GDM1 (cell line): Measurements from ENCODE around the gene PRUNE1.
A peak's percentile ranks its signal among the peaks of the same experiment; 100 is the strongest.

Experiments used
- DNase-seq: peaks from one replicate; lab custom pipeline; 2025; lab: John Stamatoyannopoulos, UW

Gene PRUNE1

GRCh38 chr1:151008244-151009205 is at the start of gene PRUNE1:
TSS of gene PRUNE1 (plus strand) at chr1:151008449. CDS start at chr1:151008633, 184 bp downstream.
- DNase-seq: peak; percentile 91

- no peak for DNase-seq
Measured at GRCh38 chr1:150960646-150961045, 47.6 kb upstream of the PRUNE1 start.

- no peak for DNase-seq
Measured at GRCh38 chr1:150961756-150962155, 46.5 kb upstream of the PRUNE1 start.

GRCh38 chr1:150963321-150964163 is 44.7 kb upstream of the PRUNE1 start:
- DNase-seq: no peak

- DNase-seq: no peak
Measured at GRCh38 chr1:150964164-150964489, 44.1 kb upstream of the PRUNE1 start.

- no peak for DNase-seq
Measured at GRCh38 chr1:150965605-150966004, 42.6 kb upstream of the PRUNE1 start.

GRCh38 chr1:150966011-150966410 is 42.2 kb upstream of the PRUNE1 start:
- DNase-seq: no peak

- no peak for DNase-seq
Measured at GRCh38 chr1:150967936-150968335, 40.3 kb upstream of the PRUNE1 start.

GRCh38 chr1:150968491-150968890 is 39.8 kb upstream of the PRUNE1 start:
- DNase-seq: no peak

GRCh38 chr1:150969626-150970025 is 38.6 kb upstream of the PRUNE1 start:
- DNase-seq: no peak

- DNase-seq: no peak
Measured at GRCh38 chr1:150970808-150971582, 37.3 kb upstream of the PRUNE1 start.

- DNase-seq: no peak
Measured at GRCh38 chr1:150971583-150972416, 36.4 kb upstream of the PRUNE1 start.

GRCh38 chr1:150972417-150972940 is 35.8 kb upstream of the PRUNE1 start:
- no peak for DNase-seq

GRCh38 chr1:150973258-150973835 is 34.9 kb upstream of the PRUNE1 start:
- no peak for DNase-seq

- DNase-seq: no peak
Measured at GRCh38 chr1:150973836-150974579, 34.2 kb upstream of the PRUNE1 start.

- peak; percentile 72 for DNase-seq
Measured at GRCh38 chr1:150974580-150975478, 33.4 kb upstream of the PRUNE1 start, which contains the start of gene CERS2. TSS of gene CERS2 (minus strand) at chr1:150974835. CDS start at chr1:150969090, 5,745 bp downstream.

GRCh38 chr1:150976401-150976821 is 31.8 kb upstream of the PRUNE1 start:
- DNase-seq: no peak

- peak; percentile 97 for DNase-seq
Measured at GRCh38 chr1:150976879-150977694, 31.2 kb upstream of the PRUNE1 start.
